Neural progenitor cell (in vitro differentiated cells): ENCODE measurements around the gene FUS. TPM values are rescaled to one million over a fixed set of nuclear protein-coding genes. Genes with fewer than 3 reads are reported as not detected.

ENCODE experiments used
- DNase-seq: peaks from one replicate; pipeline ENCODE4 v3.0.0-alpha.2; 2016; ENCODE audit warnings: low spot score
- H2AFZ ChIP-seq: fragments of 200-600 bp; sonication (generic); replicated peaks from 2 replicates; pipeline ENCODE4 v1.6.1; 2016; ENCODE audit warnings: antibody characterized with exemption
- H3F3A ChIP-seq: fragments of 200-600 bp; sonication (generic); 2 replicates; pipeline ENCODE4 v1.6.1; 2016; ENCODE audit warnings: antibody characterized with exemption, low read depth
- H3K27ac ChIP-seq: fragments of 200-600 bp; sonication (generic); 2 replicates; pipeline ENCODE4 v1.5.1; 2016; ENCODE audit warnings: mild to moderate bottlenecking
- H3K27me3 ChIP-seq: fragments of 200-600 bp; sonication (generic); 2 replicates; pipeline ENCODE4 v1.6.1; 2016; ENCODE audit warnings: mild to moderate bottlenecking, moderate library complexity
- H3K36me3 ChIP-seq: fragments of 200-600 bp; sonication (generic); 2 replicates; pipeline ENCODE4 v1.5.1; 2016
- H3K4me1 ChIP-seq: fragments of 200-600 bp; sonication (generic); 2 replicates; pipeline ENCODE4 v1.6.1; 2016; ENCODE audit warnings: mixed run types
- H3K4me2 ChIP-seq: fragments of 200-600 bp; sonication (generic); 2 replicates; pipeline ENCODE4 v1.6.1; 2016
- H3K4me3 ChIP-seq: fragments of 200-600 bp; sonication (generic); 2 replicates; pipeline ENCODE4 v1.5.1; 2016
- H3K79me2 ChIP-seq: fragments of 200-600 bp; sonication (generic); 2 replicates; pipeline ENCODE4 v1.6.1; 2016; ENCODE audit warnings: low read depth
- H3K9ac ChIP-seq: fragments of 200-600 bp; sonication (generic); 2 replicates; pipeline ENCODE4 v1.6.1; 2016
- H3K9me3 ChIP-seq: fragments of 200-600 bp; sonication (generic); 2 replicates; pipeline ENCODE4 v1.5.1; 2016; ENCODE audit warnings: low read depth
- H4K20me1 ChIP-seq: fragments of 200-600 bp; sonication (generic); 2 replicates; pipeline ENCODE4 v1.6.1; 2016; ENCODE audit warnings: low read depth
- H3K27ac Mint-ChIP-seq: 3 replicates; pipeline ENCODE4 v1.8.0; 2021; ENCODE audit warnings: mixed read lengths
- H3K27me3 Mint-ChIP-seq: 2 replicates; pipeline ENCODE4 v1.8.0; 2022; ENCODE audit warnings: low read depth, mild to moderate bottlenecking, inconsistent platforms, moderate library complexity, mixed read lengths; ENCODE audit not compliant: insufficient read depth
- H3K36me3 Mint-ChIP-seq: 3 replicates; pipeline ENCODE4 v1.8.0; 2021; ENCODE audit warnings: mixed read lengths
- H3K4me1 Mint-ChIP-seq: 3 replicates; pipeline ENCODE4 v1.8.0; 2021; ENCODE audit warnings: mixed read lengths
- H3K4me3 Mint-ChIP-seq: 3 replicates; pipeline ENCODE4 v1.8.0; 2021; ENCODE audit warnings: mild to moderate bottlenecking, moderate library complexity, mixed read lengths
- H3K9me3 Mint-ChIP-seq: 3 replicates; pipeline ENCODE4 v1.8.0; 2020; ENCODE audit warnings: mixed read lengths
- EZH2 ChIP-seq: fragments of 200-600 bp; sonication (generic); IDR thresholded peaks from 2 replicates; pipeline ENCODE4 v1.6.1; 2017; ENCODE audit warnings: antibody characterized with exemption, mild to moderate bottlenecking, moderate library complexity
- EZH2phosphoT487 ChIP-seq: fragments of 200-600 bp; sonication (generic); IDR thresholded peaks from 2 replicates; pipeline ENCODE4 v1.6.1; 2017; ENCODE audit warnings: antibody characterized with exemption
- total RNA-seq: library from RNA; depleted of rRNA; stranded (reverse); fragments of >200 nt; gene quantifications from 2 replicates; pipeline ENCODE4 v1.2.3, GENCODE V29; 2015; ENCODE audit warnings: low replicate concordance
- TF ChIP-seq, protein P1 (sequence below): fragments of 200-600 bp; sonication (generic); IDR thresholded peaks from 2 replicates; pipeline ENCODE4 v1.5.1; 2017; ENCODE audit warnings: antibody characterized with exemption, mild to moderate bottlenecking

Gene FUS
- total RNA-seq, 1 donor from 2014 or later: 81.7 TPM

DNA sequence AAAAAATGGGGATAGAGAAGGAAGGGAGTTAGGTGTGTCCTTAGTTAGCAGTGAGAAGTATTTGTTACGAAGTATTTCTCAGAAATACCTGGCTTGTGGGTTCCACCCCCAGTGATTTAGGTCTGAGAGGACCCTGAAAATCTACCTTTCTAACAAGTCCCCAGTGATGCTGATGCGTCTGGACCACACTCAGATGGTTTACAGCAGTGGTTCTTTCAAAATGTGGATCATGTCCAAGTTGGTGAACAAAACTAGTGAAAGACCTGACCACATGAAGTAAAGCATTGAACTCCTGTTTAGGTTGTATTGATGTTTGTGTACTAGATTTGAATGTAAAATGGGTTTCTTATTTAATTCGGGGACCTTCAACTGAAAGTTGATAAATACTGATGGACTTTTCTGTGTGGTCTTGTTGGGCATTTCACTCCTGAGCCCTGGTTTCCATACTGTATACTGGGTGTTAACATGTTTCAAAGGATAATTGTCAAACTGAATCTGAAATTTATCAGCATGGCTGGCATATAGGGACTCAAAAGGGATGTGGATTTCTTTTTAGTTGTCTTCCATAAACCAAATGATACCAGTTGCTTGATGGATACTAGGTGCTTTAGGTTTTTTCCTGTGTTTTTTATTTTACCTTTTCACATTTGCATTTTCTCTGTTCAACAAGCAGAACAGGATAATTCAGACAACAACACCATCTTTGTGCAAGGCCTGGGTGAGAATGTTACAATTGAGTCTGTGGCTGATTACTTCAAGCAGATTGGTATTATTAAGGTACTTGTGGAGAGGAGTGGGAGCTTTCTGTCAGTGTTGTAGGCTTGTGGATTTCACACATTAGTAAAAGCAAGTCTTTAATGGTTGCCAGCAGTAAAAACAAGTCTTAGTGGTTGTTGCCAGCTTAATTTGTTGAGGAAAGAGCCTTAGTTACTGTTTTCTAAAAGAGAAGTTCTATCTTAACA, 8.8 kb downstream of the FUS start:
- H3K36me3 ChIP-seq: peaks cover 41% of the 10 kb centered on the region
- no peak for DNase-seq
- peaks cover 81% of the 10 kb centered on the region for H3F3A ChIP-seq
- H3K36me3 Mint-ChIP-seq: peaks cover 82% of the 10 kb centered on the region
- peaks cover 2% of the 10 kb centered on the region for H3K9me3 Mint-ChIP-seq
- no peak overlapping the region for H3K27ac ChIP-seq
- H4K20me1 ChIP-seq: peaks cover 100% of the 10 kb centered on the region
- H3K9me3 ChIP-seq: no peaks in the 10 kb centered on the region
- peaks cover 30% of the 10 kb centered on the region for H3K27me3 Mint-ChIP-seq
- H3K4me2 ChIP-seq: no peak overlapping the region
- peaks cover 86% of the 10 kb centered on the region for H3K79me2 ChIP-seq
- H3K4me1 Mint-ChIP-seq: peaks cover 5% of the 10 kb centered on the region
- H3K27ac Mint-ChIP-seq: no peak overlapping the region
- H3K4me1 ChIP-seq: no peaks in the 10 kb centered on the region
- H3K4me3 Mint-ChIP-seq: no peak overlapping the region
- no peak overlapping the region for H2AFZ ChIP-seq
- no peak overlapping the region for H3K4me3 ChIP-seq
- H3K27me3 ChIP-seq: no peaks in the 10 kb centered on the region
- no peak overlapping the region for H3K9ac ChIP-seq
- TF ChIP-seq EZH2phosphoT487 (no peak), EZH2 (no peak)
- TF ChIP-seq, protein P1, sequence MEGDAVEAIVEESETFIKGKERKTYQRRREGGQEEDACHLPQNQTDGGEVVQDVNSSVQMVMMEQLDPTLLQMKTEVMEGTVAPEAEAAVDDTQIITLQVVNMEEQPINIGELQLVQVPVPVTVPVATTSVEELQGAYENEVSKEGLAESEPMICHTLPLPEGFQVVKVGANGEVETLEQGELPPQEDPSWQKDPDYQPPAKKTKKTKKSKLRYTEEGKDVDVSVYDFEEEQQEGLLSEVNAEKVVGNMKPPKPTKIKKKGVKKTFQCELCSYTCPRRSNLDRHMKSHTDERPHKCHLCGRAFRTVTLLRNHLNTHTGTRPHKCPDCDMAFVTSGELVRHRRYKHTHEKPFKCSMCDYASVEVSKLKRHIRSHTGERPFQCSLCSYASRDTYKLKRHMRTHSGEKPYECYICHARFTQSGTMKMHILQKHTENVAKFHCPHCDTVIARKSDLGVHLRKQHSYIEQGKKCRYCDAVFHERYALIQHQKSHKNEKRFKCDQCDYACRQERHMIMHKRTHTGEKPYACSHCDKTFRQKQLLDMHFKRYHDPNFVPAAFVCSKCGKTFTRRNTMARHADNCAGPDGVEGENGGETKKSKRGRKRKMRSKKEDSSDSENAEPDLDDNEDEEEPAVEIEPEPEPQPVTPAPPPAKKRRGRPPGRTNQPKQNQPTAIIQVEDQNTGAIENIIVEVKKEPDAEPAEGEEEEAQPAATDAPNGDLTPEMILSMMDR: no peak

DNA sequence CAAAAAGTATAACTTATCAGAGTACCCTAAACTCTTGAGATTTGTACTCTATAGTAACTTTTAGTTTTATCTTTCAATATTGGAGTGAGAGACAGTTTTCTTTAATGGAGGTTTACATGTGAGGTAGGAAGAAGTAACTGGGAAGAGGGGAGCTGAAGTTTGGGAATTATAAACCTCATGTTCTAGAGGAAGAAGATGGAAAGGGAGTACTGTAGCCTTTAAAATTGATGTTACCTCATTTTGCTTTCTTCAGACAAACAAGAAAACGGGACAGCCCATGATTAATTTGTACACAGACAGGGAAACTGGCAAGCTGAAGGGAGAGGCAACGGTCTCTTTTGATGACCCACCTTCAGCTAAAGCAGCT, 9.5 kb downstream of the FUS start:
- Histone ChIP-seq H4K20me1 (peaks cover 100% of the 10 kb centered on the region), H3K4me1 (no peaks in the 10 kb centered on the region), H3K4me2 (no peak overlapping the region), H3K9ac (no peak overlapping the region), H3K27me3 (no peaks in the 10 kb centered on the region), H3K36me3 (peaks cover 41% of the 10 kb centered on the region), H3K79me2 (peaks cover 83% of the 10 kb centered on the region), H3K4me3 (no peak overlapping the region), H2AFZ (no peak overlapping the region), H3F3A (peaks cover 86% of the 10 kb centered on the region), H3K27ac (no peak overlapping the region), H3K9me3 (no peaks in the 10 kb centered on the region)
- Mint-ChIP-seq H3K4me3 (no peak overlapping the region), H3K27ac (no peak overlapping the region), H3K36me3 (peaks cover 80% of the 10 kb centered on the region), H3K9me3 (no peaks in the 10 kb centered on the region), H3K27me3 (peaks cover 25% of the 10 kb centered on the region), H3K4me1 (peaks cover 4% of the 10 kb centered on the region)
- DNase-seq: no peak
- TF ChIP-seq EZH2phosphoT487 (no peak), EZH2 (no peak)
- TF ChIP-seq, protein P1: no peak

DNA sequence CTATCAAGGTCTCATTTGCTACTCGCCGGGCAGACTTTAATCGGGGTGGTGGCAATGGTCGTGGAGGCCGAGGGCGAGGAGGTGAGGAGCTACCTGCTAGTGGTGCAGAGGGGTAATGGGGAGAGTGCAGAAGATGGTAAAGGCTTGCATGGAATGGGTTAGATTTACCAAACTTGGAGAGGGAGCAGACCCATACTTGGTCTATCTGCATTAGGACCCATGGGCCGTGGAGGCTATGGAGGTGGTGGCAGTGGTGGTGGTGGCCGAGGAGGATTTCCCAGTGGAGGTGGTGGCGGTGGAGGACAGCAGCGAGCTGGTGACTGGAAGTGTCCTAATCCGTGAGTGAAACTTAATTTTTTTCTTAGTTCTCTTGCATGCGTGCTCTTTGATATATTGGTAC, 10.1 kb downstream of the FUS start:
- peaks cover 93% of the 10 kb centered on the region for H3F3A ChIP-seq
- no peak overlapping the region for H3K4me3 ChIP-seq
- H3K79me2 ChIP-seq: peaks cover 77% of the 10 kb centered on the region
- no peaks in the 10 kb centered on the region for H3K27me3 ChIP-seq
- Mint-ChIP-seq H3K27me3 (peaks cover 21% of the 10 kb centered on the region), H3K4me3 (no peak overlapping the region), H3K9me3 (no peaks in the 10 kb centered on the region), H3K27ac (no peak overlapping the region), H3K4me1 (peaks cover 4% of the 10 kb centered on the region), H3K36me3 (peaks cover 79% of the 10 kb centered on the region)
- H3K9me3 ChIP-seq: no peaks in the 10 kb centered on the region
- no peak for DNase-seq
- no peaks in the 10 kb centered on the region for H3K4me1 ChIP-seq
- TF ChIP-seq EZH2: no peak
- TF ChIP-seq, protein P1: no peak
- no peak for TF ChIP-seq EZH2phosphoT487
- peaks cover 100% of the 10 kb centered on the region for H4K20me1 ChIP-seq
- H3K9ac ChIP-seq: no peak overlapping the region
- no peak overlapping the region for H3K27ac ChIP-seq
- H3K36me3 ChIP-seq: peaks cover 41% of the 10 kb centered on the region
- no peak overlapping the region for H2AFZ ChIP-seq
- H3K4me2 ChIP-seq: no peak overlapping the region
